AG04450 (cell line): Measurements from ENCODE around the gene IBA57. TPM values are rescaled to one million over a fixed set of nuclear protein-coding genes. Genes with fewer than 3 reads are reported as not detected.

Source experiments
- CTCF ChIA-PET: fragments of 300-600, 350-600 bp; formaldehyde crosslinking; extraction: SDS; loops from one replicate; lab custom pipeline; 2022; ENCODE audit warnings: antibody characterized with exemption, inconsistent platforms; lab: Charles Lee
- POLR2A ChIA-PET: fragments of 350-600 bp; formaldehyde crosslinking; extraction: SDS; loops from one replicate; lab custom pipeline; 2021; ENCODE audit warnings: antibody characterized with exemption, inconsistent platforms; lab: Yijun Ruan, JAX
- DNase-seq: peaks from one replicate; pipeline ENCODE4 v3.0.0-alpha.2; 2011; ENCODE audit warnings: low read depth, low spot score
- H3K27ac ChIP-seq: one replicate; pipeline ENCODE4 v1.5.1; 2012; ENCODE audit warnings: low read depth, low read length, control low read depth
- H3K27me3 ChIP-seq: one replicate; pipeline ENCODE4 v1.6.0; 2012; ENCODE audit warnings: low read length; ENCODE audit not compliant: control insufficient read depth, insufficient read depth
- H3K4me3 ChIP-seq: 2 replicates; pipeline ENCODE4 v1.5.1; 2011; ENCODE audit warnings: mild to moderate bottlenecking, low read depth, low read length, control low read depth
- H3K9me3 ChIP-seq: 2 replicates; pipeline ENCODE4 v1.5.1; 2012; ENCODE audit warnings: low read length; ENCODE audit not compliant: control insufficient read depth, insufficient read depth
- polyA plus RNA-seq: library from polyadenylated mRNA; depleted of rRNA; stranded (reverse); fragments of >200 nt; gene quantifications from 2 replicates; pipeline ENCODE4 v1.2.3, GENCODE V29; 2011
- TF ChIP-seq, protein P1 (sequence below): IDR thresholded peaks from 2 replicates; pipeline ENCODE4 v1.5.1; 2011; ENCODE audit warnings: low read depth, low read length, control low read depth, inconsistent platforms

IBA57 gene
- polyA plus RNA-seq, 1 experiment = 1.4 TPM

DNA sequence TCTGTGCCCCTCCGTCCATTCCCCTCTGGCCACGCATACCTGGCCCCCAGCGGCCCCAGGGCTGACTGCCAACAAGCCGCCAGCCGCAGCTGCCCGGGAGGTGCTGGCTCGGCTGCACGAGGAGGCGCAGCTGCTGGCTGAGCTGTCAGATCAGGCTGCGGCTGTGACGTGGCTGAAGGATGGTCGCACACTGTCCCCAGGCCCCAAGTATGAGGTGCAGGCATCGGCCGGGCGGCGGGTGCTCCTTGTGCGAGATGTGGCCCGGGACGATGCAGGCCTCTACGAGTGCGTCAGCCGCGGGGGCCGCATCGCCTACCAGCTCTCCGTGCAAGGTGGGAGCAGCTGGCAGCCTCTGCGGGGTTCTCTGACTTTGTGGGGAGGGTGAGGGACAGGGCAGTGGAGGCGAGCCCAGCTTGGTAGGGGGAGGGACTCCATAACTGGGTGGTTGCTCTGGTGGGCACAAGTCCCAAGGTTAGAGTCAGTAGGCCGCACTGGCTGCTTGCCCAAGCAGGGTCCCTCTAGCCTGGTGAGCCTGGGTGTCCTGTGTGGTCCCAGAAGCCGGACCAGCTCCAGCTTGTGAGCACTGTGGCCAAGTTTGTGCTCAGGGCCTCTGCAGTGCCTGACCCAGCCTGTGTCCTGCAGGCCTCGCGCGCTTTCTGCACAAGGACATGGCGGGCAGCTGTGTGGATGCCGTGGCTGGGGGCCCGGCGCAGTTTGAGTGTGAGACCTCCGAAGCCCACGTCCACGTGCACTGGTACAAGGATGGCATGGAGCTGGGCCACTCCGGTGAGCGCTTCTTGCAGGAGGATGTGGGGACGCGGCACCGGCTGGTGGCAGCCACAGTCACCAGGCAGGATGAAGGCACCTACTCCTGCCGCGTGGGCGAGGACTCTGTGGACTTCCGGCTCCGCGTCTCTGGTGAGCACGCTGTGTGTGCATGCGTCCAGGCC lies 51.0 kb downstream of the IBA57 start:
- Histone ChIP-seq H3K9me3 (peaks cover 3% of the 10 kb centered on the region; the same call in 1 of the 2 replicates), H3K27me3 (peaks cover 3% of the 10 kb centered on the region), H3K4me3 (no peak overlapping the region), H3K27ac (no peak overlapping the region)
- TF ChIP-seq, protein P1, sequence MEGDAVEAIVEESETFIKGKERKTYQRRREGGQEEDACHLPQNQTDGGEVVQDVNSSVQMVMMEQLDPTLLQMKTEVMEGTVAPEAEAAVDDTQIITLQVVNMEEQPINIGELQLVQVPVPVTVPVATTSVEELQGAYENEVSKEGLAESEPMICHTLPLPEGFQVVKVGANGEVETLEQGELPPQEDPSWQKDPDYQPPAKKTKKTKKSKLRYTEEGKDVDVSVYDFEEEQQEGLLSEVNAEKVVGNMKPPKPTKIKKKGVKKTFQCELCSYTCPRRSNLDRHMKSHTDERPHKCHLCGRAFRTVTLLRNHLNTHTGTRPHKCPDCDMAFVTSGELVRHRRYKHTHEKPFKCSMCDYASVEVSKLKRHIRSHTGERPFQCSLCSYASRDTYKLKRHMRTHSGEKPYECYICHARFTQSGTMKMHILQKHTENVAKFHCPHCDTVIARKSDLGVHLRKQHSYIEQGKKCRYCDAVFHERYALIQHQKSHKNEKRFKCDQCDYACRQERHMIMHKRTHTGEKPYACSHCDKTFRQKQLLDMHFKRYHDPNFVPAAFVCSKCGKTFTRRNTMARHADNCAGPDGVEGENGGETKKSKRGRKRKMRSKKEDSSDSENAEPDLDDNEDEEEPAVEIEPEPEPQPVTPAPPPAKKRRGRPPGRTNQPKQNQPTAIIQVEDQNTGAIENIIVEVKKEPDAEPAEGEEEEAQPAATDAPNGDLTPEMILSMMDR = no peak
- DNase-seq = no peak
- ChIA-PET CTCF (no interaction called here), POLR2A (no interaction called here)

DNA sequence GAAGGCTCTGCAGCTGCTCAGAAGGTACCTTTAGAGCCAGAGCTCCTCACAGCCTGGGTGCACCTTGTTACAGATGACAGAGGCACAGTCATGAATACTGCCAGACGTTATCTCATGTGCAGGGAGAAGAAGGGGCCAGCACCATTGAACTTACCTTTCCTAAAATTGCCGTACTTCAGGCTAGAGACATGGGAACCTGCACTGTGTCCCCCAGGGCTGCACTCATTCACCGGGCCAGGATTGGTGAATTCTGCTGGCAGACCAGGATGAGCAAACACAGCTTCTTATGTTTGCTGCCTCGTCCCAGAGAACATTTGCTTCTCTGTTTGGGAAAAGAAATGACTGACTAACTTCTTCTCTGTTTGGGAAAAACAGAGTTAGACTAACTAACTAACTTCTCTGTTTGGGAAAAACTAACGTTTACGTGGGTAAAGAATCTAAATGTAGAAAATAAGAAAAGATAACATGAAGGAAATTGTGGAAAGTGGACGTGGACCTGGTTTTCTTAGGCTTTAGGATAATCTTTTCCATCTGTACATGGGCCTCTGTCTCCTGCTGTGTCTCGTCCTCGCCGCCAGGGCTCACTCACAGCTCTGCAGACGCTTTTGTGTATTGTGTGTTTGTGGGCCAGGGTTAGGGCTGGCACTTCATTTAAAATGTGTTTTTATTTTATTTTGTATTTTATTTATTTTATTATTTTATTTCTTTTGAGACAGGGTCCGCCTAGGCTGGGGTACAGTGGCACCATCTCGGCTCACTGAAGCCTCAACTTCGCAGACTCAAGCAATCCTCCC lies 52.1 kb downstream of the IBA57 start:
- TF ChIP-seq, protein P1 = no peak
- H3K27me3 ChIP-seq = peaks cover under 1% of the 10 kb centered on the region
- H3K4me3 ChIP-seq = no peak overlapping the region
- POLR2A ChIA-PET = no interaction called here
- no peaks in the 10 kb centered on the region; the same call in 1 of the 2 replicates for H3K9me3 ChIP-seq
- H3K27ac ChIP-seq = no peak overlapping the region
- CTCF ChIA-PET = no interaction called here
- no peak for DNase-seq

DNA sequence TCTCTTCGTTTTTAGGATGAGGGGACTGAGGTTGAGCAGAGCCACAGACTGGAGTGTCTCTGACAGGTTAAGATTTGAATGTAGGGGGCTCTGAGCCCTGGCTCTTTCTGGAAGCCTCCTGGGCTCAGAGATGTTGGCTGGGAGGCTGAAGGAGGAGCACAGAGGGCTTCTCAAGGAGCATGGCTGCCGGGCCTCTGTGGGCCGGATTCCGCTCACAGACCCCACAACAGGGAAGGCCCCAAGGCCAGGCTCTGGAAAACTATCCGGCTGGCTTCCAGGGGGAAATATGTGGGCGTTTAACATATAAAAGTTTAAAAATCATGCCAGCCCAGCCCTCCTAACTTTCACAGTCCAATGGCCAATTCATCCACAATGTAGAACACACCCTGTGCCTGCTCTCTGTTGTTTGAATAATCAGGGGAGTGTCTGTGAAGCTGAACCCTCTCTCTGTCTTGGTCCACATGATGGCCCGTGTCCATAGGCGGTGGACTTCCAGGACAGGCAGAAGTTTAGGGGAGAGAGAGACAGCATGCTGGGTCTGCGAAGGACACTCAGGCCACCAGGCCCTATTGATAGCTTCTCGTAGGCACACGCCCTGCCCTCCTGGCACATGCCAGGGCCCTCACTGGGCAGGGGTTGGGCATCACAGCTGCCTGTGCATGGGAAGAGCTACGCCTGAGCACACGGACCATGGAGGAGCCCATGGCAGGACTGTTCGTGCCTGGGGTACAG lies 53.1 kb downstream of the IBA57 start:
- CTCF ChIA-PET = no interaction called here
- TF ChIP-seq, protein P1 = no peak
- H3K4me3 ChIP-seq = no peak overlapping the region
- H3K9me3 ChIP-seq = no peaks in the 10 kb centered on the region; the same call in 1 of the 2 replicates
- POLR2A ChIA-PET = no interaction called here
- DNase-seq = no peak
- H3K27ac ChIP-seq = no peak overlapping the region
- H3K27me3 ChIP-seq = no peaks in the 10 kb centered on the region

DNA sequence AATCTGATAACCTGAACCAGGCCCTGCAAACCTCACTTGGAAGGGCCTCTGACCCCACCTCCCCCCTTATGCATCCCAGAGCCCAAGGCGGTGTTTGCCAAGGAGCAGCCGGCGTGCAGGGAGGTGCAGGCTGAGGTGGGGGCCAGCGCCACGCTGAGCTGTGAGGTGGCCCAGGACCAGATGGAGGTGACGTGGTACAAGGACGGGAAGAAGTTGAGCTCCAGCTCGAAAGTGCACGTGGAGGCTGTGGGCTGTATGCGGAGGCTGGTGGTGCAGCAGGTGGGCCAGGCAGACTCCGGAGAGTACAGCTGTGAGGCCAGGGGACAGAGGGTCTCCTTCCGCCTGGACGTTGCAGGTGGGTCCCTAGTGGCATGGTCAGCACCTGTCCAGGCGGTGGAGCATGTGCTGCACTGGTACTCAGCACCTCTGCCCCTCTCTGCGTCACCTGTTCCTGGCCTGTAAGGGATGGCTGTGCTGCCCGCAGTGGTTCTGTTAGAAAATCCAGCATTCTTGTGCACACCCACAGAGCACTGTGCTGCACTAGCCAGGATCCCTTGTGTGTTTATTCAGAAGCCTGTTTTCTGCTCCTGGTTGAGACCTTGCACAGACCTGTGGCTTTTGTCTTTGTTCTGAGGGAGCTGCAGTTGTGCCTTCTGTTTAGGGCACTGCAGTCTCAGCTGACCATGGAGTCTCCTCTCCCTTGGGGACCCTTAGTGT lies 53.8 kb downstream of the IBA57 start:
- DNase-seq = no peak
- POLR2A ChIA-PET = no interaction called here
- Histone ChIP-seq H3K9me3 (peaks cover 7% of the 10 kb centered on the region), H3K27me3 (no peaks in the 10 kb centered on the region), H3K27ac (no peak overlapping the region), H3K4me3 (no peak overlapping the region)
- TF ChIP-seq, protein P1 = no peak
- CTCF ChIA-PET = no interaction called here
